ENCODE results near the gene MYO1E. TPM values are rescaled to one million over a fixed set of nuclear protein-coding genes. Genes with fewer than 3 reads are reported as not detected.

Gene MYO1E
- total RNA-seq, 1 donor from 2014 or later: 45.5 TPM

DNA sequence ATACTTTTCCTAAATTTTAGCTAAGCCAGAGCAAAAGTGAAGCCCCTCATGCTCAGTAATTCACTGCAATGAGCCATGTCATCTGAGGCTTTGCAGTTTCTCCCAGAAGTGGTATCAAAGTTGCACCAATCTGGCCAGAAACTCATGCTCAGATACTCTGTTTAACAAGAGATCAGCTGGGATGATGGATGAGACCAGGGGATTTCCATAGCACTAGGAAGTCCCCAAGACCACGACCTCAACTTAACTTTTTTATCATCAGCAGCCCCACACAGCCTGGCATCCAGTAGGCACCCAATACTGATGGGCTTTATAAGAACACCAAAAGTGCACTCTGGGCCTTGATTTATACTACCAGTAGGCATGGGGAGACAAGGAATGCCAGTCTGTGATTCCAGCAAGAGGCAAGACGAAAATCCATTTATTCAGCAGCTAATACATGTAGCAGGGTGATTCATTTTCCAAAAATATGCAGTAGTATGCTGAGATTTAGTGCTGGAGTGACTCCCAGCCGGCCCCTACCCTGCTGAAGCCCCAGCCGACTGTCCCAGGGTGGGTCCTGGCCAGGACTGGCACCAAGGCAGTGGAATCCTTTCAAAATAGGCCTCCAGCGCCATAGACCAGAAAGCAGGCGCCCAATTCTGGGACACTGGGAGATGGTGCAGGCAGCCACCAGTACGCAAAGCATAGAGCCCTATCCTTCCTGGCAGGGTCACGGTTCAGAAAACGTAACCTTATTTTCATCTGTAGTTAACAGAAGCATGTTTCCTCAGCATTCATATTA, 166.6 kb downstream of the MYO1E start:
- intact Hi-C loops (cut with micrococcal nuclease): no loop called here

DNA sequence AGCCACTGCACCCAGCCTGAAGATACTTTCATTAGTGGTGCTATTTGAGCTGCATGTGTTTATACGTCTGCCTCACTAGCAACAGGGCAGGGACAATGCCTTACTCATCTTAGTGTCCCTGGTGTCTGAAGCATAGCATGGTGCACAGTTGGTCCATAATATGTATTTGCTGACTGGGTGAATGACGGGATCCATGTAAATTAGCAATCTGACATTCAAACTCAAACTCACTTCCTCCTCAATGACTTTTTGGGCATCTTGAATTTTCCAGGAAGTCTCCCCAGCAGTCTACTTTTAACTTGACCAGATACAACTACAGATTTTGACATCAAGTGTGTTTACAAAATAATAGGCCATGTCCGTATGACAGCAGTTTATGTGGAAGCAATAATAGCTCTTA, 169.0 kb downstream of the MYO1E start:
- intact Hi-C loops (cut with micrococcal nuclease): no loop called here

DNA sequence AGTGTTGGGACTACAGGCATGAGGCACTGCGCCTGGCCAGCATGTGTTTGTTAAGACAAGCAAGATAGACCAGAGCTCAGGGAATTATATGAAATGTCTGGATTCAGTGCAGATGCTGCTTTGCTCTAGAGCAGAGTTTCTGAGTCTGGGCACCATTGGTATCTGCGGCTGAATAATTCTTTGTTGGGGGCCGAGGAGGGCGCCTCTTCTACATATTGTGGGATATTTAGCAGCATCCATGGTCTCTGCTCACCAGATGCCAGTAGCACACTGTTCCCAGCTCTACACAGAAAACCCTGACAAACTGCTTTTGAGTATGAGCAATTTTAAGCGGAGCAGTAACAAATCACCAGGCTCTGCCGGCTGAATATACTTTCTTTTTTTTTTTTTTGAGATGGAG, 169.7 kb downstream of the MYO1E start:
- intact Hi-C loops (cut with micrococcal nuclease): no loop called here

DNA sequence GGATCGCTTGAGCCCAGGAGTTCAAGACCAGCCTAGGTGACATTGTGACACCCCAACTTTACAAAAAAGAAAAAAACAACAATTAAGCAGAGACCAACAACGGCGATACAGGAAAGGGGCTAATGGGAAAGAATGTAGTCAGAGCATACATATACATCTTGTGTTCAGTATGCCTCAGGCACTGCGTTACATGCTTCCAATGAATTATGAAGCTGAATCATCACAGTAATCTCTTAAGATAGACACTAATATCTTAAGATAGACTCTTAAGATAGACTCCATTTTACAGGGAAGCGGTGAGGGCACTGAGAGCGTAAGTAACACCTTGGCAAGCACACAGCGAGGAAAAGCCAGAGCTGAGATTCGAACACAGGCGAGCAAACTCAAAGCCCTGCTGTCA, 172.1 kb downstream of the MYO1E start:
- intact Hi-C loops (cut with micrococcal nuclease): no loop called here

DNA sequence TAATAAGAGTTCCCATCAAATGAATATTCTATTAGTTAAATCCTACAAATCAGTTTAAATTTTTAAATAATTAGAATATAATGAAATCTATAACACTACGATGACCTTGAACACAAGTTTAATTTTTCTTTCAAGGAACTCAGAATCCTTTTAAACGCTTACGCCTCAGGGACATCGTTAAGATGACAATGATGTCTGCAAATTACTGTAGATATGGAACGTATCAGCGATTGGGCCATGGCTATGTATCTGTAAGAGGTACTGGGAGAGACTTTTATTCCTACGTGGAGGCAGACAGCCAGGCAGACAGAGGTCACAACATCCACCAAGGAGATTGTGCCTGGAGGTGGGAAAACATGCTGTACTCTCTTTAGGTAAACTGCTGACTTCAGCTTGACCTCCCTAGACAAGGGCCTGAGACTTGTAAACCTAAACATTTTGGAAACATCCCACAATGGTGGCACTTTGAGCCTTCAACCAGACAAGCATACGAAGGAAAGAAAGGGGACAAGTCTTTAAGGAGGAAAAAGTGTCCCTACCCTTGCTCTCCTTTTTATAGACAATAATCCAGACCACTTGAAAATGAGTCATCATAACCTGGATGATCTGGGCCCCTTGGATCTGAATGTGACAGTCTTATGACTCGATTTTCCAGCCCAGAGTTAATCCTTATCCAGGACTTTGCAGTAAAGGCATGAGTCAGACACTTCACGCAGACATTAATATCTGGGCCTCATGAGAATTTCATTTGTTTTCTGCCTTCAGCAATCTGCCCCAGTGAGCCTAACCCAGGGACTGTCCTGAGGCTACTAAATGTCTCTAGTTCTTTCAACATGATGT, 172.8 kb downstream of the MYO1E start:
- intact Hi-C loops (cut with micrococcal nuclease): no loop called here

DNA sequence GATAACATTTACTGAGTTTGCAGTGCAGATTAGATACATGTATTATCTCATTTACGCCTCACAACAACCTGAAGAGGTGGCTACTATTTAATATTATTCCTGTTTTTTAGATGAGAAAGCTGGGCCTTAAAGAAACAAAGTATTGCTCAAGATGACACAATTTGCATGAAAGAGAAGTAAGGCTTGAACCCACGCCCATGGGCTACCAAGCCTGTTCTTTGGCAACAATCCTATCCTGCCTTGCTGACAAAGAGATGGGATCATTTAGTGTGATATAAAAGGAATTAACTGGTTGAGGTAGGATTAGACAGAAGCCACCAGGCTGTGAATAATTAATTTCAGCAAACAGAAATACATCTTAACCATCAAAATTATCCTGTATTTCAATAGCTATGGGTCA, 175.2 kb downstream of the MYO1E start:
- intact Hi-C loops (cut with micrococcal nuclease): no loop called here

DNA sequence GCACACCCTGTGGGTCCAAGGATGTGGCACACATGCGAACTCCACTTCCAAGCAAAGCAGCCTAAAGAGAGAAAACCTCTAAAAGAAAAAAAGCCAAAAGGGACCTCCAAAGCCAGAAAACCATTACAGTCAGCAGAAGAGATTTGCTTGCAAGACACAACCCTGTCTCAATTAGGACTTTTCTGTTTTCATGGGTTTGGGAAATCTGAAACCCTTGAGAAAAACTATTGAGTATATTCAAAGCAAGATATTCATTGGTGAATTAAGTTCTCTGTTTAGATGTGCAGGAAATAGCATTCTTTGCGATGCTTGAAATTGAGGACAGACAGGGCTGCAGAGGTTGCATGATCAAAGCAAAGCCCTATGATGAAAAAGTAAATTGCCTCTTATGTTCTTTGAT, 176.3 kb downstream of the MYO1E start:
- intact Hi-C loops (cut with micrococcal nuclease): no loop called here

DNA sequence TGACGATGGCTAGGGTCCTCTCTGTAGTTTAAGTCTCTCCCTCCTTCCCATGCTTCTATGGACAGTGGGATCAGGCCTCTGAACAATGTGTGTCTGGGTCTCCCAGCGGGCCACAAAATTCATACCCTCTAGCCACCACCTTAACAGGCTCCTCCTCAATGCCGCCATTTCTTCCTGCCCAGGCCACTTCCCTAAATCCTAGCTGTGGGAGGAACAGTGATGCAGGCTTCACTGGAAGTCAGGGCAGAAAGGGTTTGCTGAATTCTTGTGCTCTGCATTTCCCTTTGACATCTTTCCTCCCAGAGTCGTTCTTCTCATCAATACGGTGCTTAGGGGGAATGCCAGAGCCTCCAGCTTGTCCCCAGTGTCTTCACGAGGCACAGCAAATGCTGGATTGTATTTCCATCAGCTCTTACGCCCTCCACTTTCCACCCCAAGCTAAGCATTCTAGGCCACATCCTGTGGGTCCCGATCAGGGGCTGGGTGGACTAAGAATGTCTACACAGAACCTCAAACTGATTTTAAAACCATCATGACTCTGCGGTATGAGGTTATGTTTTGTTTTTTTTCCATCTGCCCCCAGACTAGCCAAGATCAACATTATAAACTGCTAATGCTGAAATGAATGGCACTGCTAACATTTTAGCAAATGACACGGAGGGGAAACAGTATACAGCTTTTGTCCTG, 177.9 kb downstream of the MYO1E start:
- intact Hi-C loops (cut with micrococcal nuclease): no loop called here

DNA sequence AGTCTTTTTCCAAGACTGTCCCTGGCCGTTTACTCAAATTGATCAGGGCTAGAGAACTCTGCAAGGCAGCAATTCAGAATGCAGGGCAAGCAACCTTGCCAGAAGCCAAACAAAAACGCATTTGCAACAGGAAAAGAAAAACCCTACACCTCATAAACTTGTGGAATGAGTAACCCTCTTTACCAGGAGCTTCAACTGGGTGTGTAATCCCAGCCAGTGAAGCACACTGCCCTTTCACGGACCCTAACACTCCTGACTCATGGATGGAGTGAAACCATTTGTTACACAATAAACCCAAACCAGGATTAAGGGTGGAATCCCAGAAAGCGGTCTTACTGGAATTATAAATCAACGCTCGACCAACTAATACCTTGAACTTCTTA, 180.8 kb downstream of the MYO1E start:
- intact Hi-C loops (cut with micrococcal nuclease): no loop called here

DNA sequence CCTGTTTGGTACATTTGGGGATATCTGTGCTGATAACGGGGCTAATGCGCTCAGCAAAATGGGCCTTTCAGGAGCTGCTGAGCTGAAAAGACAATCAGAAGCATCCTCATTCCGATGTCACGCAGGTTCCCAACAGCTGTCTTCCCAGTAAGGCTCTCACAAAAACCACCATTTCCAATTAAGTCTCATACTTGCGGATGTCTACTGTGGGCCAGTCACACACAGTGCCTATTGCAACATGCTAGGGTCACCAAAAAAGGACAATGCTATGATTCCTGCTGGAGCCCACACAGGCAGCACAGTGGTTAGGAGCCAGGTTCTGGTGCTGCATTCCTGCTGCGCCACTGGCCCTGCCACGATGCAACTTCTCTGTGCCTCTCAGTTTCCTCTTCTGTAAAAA, 182.4 kb downstream of the MYO1E start:
- intact Hi-C loops (cut with micrococcal nuclease): no loop called here

DNA sequence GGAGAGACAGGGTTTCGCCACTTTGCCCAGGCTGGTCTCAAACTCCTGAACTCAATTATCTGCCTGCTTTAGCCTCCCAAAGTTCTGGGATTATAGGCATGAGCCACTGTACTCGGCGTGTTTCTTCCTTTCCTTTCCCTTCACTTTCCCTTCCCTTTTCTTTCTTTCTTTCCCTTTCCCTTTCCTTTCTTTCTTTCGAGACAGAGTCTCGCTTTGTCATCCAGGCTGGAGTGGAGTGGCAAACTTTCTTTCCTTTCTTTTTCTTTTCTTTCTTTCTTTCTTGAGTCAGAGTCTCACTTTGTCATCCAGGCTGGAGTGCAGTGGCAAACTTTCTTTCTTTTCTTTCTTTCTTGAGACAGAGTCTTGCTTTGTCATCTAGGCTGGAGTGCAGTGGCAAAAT, 183.4 kb downstream of the MYO1E start:
- intact Hi-C loops (cut with micrococcal nuclease): no loop called here

DNA sequence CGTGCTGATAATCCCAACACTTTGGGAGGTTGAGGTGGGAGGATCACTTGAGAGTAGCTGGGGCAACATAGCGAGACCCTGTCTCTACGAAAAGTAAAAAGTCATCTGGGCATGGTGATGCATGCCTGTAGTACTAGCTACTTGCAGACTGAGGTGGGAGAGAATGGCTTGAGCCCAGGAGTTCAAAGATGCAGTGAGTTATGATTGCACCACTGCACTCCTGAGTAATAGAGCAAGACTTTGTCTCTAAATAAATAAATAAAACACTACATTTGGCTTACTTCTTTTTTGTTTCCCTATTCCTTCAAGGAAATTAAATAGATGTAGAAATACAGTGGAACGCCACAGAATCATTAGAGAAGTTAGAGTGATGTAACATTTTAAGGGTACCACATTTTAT, 186.2 kb downstream of the MYO1E start:
- intact Hi-C loops (cut with micrococcal nuclease): no loop called here

DNA sequence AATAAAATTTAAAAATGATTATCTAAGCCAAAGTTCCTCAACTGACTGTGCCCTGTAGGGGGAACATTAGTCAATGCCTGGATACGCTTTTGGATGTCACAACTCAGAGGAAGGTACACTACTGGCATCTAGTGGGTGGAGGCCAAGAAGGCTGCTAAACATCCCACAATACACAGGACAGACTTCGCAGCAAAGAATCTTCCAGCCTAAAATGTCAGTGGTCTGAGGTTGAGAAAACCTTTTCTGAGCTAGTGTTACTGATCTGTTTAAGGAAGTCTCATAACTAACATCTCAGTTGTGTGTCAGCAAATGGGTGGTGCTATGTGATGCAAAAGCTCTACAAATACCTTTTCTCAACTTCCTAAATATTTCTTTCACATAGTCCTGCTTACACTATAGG, 186.9 kb downstream of the MYO1E start:
- intact Hi-C loops (cut with micrococcal nuclease): no loop called here

DNA sequence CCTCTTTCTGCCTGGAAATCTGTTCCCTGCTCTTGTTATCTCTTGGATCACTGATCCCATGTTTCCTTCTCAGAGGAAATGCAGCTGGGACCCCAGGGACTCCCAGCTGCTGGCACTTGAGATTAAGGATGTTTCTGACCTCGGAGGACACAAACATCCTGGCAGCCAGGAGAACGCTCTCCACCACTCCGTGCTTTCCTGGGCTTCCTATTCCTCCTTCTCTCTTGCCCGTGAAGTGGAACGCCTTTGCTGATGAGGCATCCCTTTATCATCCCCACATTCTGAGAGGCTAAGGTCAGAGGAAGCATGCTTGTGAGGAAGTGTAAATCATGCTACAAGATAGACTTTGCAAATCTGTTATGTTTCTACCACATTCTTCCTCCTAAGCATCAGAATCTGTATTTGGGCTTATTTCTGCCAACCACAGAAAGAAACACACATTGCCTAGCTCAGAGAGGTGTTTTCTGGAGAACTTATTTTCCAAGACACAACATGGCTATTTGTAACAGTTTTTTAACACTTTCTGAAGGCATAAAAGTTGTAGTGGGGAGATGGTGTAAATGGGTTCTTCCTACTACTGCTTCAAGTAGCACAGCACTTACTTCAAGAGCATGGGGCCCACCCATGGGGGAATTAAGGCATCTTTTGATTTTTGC, 191.6 kb downstream of the MYO1E start:
- intact Hi-C loops (cut with micrococcal nuclease): no loop called here

DNA sequence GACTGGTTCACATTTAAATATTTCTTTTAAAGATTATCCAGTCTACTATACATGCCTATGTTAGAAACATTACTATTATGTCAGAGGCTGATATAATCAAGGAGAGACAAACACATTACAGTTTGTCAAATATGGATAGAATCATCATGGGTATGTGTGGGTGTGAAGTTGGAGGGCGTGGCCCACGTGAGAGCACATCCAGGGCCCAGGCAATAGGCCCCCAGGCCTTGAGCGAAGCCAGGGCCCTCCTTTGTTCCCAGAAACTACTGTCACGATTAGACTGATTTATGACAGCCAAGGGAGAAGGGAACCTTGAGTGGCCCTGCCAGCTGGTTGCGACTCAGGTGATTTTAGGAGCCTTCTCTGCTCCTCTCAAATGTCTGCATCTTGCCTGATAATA, 193.0 kb downstream of the MYO1E start:
- intact Hi-C loops (cut with micrococcal nuclease): no loop called here

DNA sequence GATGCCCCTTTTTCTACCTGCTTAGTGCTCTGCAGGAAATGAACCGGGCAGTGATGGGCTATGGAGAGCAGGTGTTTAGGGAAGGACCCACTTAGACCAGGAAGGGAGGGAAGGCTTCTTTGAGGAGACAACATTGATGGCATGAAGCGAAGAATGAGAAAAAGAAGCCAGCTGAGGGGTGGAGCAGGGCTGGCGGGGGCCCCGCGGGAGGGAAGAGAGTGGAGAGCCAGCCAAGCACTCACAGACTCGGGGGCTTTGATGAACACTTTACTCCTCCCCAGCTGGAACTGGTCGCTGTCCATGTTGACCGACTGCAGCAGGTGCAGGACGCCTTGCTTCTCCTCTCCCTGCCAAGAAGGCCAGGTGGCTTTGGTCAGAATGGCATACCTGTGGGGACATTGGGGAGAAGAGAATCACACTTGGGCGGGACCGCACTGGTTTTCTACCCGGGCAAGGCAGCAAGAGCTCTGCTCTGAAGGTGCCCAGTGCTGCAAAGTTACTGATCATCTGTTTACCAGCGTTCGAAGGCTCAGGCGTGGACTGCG, 194.4 kb downstream of the MYO1E start:
- intact Hi-C loops (cut with micrococcal nuclease): no loop called here

DNA sequence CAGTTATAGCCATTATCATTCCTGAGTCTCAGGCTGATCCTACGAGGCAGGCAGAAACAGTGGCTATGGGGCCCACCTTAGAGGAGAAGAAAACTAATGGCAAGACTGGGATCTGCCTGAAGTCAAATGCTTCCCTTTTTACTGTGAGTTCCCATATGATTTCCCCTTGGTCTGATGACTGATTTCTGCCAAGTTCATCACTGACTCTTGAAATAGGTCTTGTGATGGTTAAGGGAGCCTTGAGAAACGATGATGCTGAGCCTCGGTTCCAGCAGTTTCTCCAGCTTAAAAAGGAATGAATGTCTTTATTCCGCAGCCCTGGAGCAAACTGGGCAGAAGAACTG, 195.4 kb downstream of the MYO1E start:
- intact Hi-C loops (cut with micrococcal nuclease): no loop called here

DNA sequence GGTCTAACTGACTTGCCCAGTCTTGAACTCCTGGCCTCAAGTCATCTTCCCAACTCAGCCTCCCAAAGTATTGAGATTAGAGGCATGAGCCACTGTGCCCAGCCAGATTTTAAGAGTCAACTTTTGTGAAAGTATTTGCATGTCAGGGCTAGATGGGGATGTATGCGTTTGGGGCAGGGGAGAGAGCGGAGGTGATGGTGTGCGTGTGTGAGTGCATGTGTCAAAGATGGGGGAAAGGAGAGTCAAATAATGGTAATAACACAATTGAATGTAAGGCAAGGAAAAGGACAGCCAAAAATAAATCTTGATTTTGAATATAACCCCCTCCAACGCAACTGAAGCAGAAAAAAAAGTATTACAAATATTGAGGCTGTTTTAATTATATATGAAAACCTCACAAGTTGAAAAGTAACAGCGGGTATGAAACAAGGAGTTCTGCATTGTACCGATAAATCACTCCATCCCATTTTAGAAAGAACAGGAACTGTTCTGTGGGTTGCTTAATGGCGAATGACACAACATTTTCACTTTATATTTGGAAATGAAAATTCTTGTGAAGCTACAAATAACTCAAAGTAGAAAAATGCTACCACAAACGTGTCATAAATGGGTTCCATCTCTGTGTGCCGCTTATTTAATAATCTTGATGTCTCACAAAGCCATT, 195.9 kb downstream of the MYO1E start:
- intact Hi-C loops (cut with micrococcal nuclease): no loop called here

DNA sequence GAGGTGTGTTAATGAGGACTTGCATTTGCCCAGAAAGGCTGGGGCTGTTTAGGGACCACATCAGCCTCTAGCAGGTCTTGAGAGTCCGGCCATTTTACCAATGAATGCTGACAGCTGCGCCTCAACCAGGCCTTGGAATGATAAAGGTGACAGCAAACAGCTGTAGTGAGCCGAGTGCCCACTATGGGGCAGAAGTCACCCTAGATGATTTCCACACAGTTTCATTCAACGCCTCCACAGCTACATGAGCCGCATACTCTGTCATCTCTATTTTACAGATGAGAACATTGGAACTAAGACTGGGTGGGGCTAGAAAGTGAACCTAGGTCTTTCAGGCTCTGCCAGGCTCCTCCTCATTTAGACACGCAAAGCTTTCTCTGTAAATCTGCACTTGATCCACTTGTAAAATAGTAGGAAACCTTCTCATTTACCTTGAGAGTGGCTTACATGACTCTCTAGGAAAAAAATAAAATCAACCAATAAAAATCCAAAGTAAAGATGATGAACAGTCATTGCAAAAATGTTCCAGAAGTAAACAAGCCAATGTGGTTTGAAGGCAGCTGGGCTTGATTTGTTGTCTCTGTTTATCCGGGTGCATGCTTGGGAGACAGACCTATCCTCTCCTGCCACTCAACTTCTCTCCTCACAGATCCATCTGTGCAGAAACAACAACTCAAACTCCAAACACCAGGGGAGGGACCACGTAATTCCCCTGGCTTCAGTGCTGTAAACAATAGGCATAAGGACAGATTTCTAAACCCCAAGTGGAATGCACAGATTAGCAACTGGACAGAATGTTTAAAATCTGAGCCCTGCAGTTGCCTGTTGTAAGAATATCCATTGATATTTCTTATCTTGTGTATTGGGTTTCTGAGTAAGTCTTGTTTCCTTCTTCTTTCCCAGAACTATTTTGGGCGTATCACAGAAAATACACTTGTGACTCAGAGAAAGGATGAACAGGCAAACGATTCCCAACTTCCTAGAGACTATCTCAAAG, 197.5 kb downstream of the MYO1E start:
- intact Hi-C loops (cut with micrococcal nuclease): loop anchor here (2.0 kb wide), 1 partner anchor 318 kb away; no protein-coding TSS in a partner anchor

Measured in T-helper 2 cell treated with Interferon-gamma antibody and Interleukin-4, amounts not matched to agents 100 ng/mL and 5 ng/mL, for 36 hours (primary cell).